Measurements from ENCODE around the gene PRICKLE2.

PRICKLE2 gene

DNA sequence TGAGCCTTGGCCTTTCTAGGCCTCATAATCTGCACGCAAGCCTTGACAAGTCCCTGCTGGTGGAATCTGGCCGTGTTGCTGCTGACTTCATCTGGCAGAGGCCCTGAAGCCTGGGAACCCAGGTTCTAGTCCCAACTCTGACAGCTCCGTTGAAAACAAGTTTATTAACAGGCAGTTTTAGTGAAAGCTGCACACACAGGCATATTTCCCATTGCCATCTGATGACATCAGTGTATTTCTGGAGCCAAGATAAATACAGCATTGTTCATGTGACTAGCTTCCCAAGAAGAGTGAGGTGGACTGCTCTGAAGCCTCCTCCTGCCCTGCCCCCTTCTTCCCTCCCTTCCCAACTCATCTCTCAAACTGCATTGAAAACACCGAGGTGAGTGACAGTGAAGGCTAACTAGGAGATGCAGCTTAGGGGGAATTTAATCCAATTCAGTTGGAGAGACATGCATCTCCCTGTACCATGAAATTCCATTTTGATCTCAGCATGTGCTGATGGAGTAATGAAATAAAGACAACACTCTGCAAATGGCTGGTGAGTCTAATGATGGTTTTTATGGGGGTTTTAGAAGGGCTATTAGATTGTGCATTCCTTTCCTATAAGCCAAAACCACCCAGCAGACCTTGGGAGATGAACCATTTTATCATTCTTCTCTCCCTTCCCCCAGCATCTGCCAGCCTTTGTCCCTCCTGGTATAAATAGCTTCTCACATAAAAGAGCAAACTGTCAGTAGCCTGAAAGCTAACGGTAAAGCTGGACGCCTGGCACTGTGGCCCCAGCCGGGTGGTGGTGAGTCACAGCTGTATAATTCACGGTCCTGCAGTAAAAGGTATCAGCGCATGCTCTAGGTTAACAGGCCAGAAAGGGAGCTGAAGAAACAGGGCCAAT lies 38.0 kb downstream of the PRICKLE2 start:
- no peak for ATAC-seq
- DNase-seq: no peak

DNA sequence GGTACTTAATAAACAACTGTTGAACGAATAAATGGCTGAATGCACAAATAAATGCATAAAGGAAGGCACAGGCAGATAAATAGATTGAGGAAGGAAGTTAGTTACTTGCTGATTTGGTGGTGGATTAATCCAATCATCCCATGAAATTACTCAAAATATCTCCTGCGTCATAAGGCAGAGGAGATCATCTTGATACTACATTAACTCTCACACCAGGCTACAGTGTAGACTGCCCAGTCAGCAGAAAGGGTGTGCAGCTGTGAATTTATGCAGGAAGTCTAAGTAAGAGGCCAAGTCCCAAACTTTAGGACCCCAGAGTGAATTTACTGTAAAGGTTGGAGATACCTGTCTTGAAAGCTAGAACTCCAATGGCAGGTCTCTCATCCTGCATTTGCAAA lies 38.6 kb downstream of the PRICKLE2 start:
- ATAC-seq (no peak), DNase-seq (no peak)

DNA sequence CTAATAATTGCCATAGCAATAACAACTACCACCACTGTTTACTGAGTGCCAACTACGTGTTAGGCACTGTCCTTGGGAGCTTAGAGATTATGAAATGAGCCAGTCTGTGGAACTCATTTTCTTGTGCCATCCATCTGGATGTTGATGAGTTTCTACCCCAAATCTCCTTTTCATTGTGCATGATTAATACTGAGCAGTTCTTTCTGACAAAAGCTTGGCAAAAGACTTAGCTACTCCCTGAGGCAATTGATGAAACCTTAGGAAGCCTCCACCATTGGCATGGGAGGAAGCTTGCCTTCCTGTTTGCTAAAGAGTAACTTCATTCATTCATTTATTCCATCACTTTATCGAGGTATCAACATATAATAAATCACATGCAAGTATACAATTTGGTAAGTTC lies 39.8 kb downstream of the PRICKLE2 start:
- ATAC-seq: no peak
- no peak for DNase-seq

DNA sequence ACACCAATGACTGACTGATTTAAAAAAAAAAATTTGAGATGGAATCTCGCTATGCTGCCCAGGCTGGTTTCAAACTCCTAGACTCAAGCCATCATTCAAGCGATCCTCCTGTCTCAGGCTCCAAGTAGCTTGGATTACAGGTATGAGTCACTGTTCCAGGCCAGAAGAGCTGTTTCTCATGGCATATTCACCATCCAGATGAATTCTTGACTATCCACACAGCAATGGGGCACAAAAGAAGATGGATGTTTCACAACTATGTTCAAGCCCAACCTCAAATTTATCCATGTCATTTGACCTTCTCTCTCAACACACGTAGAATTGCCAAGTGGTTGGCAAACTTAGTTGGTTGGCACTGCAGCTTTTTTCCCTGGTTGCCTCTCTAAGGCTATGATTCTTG lies 40.6 kb downstream of the PRICKLE2 start:
- DNase-seq (no peak), ATAC-seq (no peak)

DNA sequence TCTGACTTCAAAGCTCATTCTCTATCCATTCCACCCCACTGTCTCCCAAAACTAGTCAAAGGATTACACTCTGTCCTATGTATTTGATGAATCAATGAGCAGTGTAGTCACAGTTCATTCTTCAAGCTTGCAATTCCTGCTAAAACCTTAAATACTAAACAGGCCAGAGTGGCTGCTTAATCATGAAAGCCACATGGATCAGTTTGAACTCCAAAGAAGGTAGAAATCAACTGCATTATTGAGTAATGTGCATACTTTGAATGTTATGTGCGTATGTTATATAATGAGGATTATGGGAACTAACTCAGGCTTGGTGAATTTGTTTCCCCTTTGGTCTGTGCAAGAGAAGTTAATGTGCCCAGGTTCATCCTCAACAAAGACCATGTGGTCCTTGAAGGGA lies 45.4 kb downstream of the PRICKLE2 start:
- DNase-seq: no peak

DNA sequence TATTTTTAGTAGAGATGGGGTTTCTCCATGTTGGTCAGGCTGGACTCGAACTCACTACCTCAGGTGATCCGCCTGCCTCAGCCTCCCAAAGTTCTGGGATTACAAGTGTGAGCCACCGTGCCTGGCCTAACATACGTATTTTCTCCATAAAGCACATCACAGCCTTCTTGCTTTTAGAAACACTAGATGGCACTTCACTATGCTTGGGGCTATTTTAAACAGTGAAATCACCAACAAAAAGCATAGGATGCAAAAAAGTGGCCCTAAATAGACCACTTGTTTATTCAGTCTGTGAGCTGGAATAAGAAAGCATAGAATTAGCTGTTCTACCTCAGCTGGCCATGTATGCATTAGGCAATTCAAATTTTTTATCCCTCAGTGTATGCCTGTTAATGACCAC lies 46.0 kb downstream of the PRICKLE2 start:
- ATAC-seq (no peak), DNase-seq (no peak)

More for the DNA sequence above, 45.4 kb downstream of the PRICKLE2 start:
- ATAC-seq: no peak

DNA sequence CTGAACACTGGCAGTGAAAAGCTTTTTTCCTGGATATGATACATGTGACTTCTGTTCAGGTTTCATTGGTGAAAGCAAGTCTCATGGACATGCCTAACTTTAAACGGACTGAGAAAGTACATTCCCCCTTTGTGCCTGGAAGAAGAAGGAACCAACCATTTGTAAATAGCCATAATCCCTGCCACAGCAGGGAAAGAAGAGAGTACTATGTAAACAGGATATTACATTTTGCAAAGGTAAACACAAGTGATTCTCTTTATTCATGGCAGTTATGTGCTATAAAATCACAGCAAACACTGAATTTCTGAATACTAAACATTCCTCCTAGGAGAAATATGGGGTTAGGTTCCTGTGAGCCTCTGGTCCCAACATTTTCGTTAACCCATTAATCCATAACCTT lies 46.8 kb downstream of the PRICKLE2 start:
- no peak for DNase-seq
- no peak for ATAC-seq

DNA sequence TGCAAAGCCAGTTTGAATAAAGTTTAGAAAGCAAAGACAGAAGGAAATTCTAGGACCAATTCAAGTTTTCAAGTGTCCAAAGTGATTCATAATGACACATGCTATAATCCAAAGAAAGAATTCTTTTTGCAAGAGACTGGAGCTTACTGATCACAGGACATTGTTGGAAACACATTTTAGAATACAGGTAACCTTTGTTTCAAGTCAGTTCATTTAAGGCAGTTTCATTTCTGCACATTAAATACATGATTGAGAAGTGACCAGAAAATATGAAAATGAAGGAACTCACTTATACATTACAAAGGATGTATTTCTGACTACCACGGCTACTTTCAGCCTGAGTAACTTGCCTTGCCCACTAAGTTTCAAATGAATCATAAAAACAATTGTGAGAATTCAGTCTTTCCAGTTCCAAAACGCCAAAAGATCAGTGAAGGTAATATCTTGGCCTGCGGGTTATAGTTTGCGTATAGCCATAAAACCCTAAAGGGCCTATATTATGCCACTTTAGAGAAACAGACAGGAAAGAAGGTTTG lies 48.7 kb downstream of the PRICKLE2 start:
- DNase-seq: no peak
- ATAC-seq: no peak

DNA sequence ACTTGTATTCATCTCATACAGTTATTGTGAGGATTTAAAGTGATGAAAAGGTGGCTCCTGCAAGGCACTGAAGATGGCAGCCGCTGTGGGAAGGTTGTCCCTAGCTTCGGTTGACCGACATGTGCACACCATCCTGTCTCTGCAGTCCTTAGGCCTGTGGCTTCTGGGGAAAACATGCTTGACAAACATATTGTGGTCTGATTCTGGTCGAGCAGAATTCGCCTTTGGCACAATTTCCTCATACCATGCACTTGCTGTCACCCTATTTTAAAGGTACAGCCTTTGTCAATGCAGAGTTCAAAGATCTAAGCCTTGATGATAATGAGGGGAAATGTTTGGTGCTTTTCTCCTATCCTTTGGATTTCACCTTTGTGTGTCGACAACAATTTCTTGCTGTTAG lies 50.9 kb downstream of the PRICKLE2 start:
- no peak for ATAC-seq
- no peak for DNase-seq

DNA sequence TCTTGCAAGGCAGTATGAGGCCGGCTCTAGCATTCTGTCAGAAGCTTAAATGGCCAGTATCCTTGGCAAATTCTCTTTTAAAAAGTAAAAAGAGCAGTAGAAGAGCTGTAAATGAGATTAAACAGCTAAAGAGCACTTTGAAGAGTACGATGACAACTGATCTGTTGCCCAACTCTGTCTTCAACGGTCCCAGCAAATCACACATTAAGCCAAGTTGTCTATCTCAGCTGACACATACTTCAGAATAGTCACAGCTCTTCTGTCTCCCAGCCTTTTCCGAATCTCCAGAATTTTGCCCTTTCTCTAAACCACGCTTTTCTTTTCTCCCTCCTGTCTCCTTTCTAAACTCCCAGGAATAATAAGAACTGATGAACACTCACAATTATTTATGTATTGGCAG lies 51.7 kb downstream of the PRICKLE2 start:
- DNase-seq: no peak
- ATAC-seq: no peak

DNA sequence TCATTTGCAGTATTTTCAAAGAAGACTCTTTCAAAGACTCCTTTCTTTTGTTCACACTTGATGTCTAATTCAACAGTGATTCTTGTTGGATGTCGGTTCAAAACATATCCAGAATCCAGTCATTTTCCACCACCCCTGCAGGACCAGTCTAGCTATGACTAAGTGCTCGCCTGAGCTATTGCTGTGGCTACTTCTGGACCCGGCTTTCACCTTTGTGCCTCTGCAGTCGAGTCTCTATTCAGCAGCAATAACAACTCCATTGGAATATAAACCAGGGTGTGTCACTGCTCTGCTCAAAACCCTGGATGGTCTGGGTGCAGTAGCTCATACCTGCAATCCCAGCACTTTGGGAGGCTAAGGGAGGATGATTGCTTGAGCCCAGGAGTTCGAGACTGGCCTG lies 55.0 kb downstream of the PRICKLE2 start:
- ATAC-seq: no peak
- DNase-seq: no peak

DNA sequence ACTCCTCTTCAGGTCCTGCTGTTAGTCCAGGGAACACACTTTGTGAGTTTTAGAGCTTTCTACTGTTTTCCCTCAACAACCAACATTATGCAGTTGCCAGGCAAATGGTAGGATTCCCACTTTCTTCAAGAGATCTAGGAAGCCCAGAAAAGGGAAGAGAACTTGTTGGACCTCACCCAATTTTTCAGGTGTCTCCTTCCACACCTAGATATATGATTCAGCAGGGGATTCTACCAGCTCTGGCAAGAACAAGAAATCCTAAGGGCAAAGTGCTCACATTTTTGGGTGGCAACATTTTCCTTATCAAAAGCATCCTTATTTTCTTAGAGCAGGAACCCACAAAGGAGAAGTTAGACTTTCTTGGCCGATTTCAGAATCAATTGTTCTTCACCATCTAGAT lies 57.4 kb downstream of the PRICKLE2 start:
- DNase-seq (no peak), ATAC-seq (no peak)

DNA sequence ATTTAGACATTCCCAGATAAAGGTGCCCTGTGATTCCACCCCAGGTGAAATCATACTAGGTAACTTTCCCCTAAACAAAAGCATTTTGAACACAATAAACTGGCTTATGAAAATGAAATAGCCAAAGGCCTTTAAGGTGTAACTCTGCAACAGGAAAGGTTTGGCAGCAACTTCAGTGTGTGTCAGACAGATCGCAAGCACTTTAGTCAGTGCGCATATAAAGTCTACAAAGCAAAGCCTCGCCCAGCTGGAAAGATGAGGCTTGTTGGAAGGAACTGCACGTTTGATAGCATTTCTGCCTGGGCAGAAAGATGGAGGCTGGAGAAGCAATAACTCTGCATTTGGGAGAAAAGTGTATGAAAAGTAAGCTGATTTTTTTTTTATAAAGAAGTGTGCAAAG lies 57.9 kb downstream of the PRICKLE2 start:
- DNase-seq: no peak
- ATAC-seq: no peak

DNA sequence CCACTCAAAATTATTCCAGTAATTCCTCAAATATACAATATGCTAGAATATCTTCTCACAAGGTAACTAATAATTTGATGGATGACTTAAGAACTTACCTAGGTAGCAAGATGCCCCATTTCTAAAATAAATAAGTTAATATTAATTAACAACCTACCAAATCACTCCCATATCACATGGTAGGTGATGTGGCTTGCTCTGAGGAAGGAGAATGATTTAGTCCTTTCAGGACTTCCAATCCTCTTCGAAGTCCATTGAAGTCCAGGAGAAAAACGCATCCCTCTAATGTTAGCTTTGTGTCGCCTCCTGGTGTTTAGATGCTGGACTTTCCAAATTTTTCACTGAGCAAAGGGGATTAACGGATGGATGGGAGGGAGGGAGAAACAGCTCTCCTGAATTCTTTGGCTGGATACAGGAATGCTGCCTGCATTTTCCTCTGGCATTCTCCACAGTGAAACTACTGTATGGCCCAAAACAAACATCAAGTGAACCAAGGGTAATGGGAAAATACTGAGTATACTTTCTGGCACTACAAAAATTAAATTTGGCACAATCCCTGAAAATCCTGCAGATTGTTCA lies 58.6 kb downstream of the PRICKLE2 start:
- ATAC-seq: no peak

DNA sequence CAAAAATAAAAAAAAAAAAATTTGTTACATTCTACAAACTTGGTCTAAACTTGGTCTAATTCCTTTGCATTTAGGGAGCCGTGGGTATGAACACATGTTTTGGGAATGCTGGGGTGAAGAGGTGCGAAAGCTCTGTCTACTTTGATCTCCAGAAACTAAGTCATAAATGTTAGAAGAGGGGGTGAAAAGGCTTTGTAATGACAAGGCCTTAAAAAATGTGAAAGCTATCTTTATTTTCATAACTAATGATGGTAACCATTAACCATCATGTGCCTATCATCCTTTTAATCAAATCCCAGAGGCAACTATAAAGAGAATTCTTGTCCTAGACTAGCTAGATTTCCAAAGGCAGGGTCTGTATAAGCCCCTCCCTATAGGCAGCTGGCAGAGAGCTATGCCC lies 60.9 kb downstream of the PRICKLE2 start:
- ATAC-seq (no peak), DNase-seq (no peak)

More for the DNA sequence above, 58.6 kb downstream of the PRICKLE2 start:
- DNase-seq: no peak

DNA sequence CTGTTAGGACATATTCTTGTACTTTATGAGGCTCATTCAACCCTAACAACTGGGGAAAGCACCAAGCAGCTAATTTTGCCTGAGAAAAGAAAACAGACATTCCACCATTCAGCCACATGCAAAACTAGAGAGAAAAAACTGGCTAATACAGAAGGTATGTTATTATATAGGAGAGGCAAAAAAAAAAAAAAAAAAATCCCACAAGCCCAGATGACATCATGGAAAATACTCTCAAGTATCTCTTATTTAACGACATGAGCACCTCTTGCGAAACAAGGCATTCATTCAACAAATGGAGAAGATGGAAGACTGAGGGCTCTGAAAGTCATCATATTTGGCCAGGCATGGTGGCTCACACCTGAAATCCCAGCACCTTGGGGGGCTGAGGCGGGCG lies 61.5 kb downstream of the PRICKLE2 start:
- DNase-seq (no peak), ATAC-seq (no peak)

DNA sequence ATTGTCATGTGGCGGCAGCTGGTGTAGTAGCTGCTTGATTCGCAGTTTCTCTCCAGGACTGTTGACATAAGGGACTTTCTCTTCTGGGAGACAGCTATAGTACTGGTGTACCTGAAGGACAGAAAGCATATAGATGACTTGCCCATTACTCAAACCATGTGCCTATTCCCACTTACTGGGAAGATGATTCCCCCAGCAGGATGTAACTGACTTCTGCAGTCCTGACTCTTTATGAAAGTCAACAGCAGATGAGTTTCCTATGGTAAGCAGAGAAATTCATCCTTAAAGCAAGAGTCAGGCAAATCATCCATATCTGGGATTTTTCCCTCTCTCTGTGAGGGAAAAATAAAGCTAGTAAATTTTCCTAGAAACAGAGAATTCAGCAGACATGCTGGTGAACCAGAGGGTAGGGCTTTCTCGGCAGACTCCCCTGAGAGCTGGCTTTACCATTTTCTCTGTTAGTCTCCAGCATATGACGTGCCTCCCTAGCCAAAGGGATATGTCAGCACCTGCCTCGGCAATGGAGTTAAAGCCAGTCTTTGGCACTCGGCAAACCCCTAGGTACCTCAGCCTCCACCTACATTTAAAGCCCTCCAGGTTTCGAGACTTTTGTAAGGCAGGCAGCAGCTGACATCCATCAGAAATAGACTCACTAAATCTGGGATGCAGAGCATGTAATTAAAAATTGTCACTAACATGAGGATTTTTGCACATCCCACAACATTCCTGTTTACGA lies 62.1 kb downstream of the PRICKLE2 start:
- ATAC-seq (no peak), DNase-seq (no peak)

DNA sequence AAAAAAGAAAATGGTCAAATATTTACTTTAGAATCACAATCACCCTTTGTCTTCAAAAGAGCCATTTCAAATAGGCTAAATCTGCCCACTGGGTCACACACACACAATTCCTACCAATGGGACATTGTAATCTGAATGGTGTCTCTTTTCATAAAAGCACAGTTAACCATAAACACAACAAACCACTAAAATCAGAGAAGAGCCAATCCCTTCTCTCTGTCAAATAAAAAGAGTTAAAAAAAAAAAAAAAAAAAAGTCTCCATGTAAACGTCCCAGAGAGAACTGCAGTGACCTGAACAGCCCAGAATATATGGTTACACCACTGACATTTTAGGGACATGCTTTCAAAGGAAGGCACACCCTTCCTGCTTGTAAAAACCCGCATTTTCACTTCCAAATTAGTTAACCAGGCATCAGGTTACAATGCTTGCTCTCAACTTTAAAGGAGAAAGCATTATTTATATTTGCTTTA lies 63.7 kb downstream of the PRICKLE2 start:
- ATAC-seq: no peak
- no peak for DNase-seq

DNA sequence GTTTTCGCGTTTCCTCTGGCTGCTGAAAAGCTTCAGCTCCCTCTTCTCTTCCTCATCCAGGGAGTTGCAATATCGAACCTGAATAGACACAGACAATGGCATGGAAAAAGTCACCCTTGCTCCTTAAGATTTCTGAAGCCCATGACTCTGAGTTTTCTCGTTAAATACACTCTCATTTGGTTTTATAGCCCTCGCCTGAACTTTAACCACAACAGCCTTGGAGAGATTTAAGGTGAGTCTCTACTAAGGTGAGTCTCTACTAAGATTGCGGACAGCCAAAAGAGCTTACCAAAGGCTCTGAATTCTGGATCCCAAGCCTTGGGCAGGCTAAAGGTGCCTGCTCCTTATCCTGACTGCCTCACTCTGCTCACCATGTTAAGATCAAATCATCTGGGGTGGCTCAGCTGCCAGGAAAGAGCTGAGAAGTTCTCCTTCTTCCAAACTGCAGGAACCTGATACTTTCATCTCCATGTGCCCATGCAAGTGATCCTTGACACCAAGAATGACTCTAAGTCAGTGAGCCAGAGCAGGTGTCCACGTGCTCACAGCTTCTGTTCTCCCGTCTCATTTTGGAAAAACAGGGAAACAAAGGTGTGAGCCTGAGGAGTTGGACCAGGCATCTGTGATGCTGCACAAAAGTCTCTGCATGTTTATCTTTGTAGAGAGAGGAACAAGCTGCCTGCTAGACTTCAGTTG lies 65.1 kb downstream of the PRICKLE2 start:
- ATAC-seq (no peak), DNase-seq (no peak)

DNA sequence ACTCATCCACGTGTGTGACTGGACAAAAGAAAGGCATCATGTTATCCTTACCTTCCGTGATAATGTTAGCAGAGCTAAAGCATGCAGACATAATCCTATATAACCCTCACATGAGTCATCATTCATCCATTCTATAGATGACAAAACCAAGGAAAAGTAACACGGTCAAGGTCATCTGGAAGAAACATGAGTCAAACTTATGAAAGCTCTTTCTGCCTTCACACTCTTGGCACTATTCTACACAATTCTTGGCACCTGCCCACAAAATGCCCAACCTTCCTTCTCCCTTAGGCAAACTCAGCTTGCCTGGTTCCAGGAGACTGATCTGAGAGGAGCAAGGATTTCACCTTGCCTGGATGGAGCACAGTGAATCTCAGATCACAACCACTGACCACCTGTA lies 66.9 kb downstream of the PRICKLE2 start:
- no peak for ATAC-seq
- no peak for DNase-seq

DNA sequence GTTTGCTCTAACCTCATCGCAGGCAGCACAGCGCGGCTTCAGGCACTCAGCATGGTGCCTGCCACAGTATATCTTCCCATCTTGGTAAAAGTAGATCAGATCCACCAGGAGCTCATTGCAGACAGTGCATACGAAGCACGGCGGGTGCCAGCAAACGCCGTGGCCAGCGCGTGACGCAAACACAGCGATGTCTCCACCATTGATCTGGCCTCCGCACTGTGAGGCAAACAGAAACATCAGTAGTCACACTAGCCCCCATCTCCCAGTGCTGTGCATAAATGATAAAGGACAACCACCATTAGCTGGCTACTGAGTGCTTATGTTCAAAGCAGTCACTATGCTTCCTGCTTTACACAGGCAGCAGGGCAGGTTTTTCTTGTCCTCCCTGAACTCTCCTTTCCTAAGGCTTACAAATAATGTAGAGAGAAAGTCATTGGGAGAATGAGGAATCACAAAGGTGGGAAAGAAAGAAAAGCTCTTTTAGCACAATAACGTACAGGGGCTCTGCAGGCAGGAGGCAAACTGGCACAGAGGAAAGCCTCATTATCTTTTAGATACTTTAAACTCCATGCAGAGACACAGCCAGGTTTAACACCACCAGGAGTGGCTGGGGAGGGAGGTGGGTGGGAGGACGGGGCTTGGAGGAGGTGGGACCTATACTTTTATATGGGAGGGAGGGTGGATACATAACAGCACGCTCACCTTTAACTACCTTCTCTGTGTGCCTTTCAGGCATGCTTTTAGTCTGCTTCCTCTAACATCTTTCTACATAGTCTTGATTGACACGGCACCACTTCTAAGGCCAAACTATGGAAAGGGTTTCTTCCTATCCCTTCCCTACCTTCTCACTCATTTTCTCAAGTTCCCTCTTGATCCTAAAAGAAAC lies 67.9 kb downstream of the PRICKLE2 start:
- DNase-seq (no peak), ATAC-seq (no peak)

Data from stimulated activated naive CD8-positive, alpha-beta T cell treated with anti-CD3 and anti-CD28 coated beads, Interleukin-15, Interleukin-2, amounts not matched to agents 100 U/mL and 50 U/mL, for 24 hours (primary cell).